Endothelial cell of umbilical vein (primary cell): ENCODE measurements around the gene RALB. TPM values are rescaled to one million over a fixed set of nuclear protein-coding genes. Genes with fewer than 3 reads are reported as not detected.

ENCODE experiments used
- BruUV-seq: library from RNA; stranded (reverse); fragments of 400-500 nt; replicated peaks from 2 replicates; lab custom pipeline; 2021; lab: Mats Ljungman, UMichigan
- CTCF ChIA-PET: fragments of 300-600, 350-600 bp; sonication (Branson Sonifier 250); formaldehyde crosslinking; loops from one replicate; lab custom pipeline; 2021; ENCODE audit warnings: antibody characterized with exemption, inconsistent platforms; lab: Charles Lee
- POLR2A ChIA-PET: fragments of 300-600, 350-600 bp; sonication (Branson Sonifier 250); formaldehyde crosslinking; loops from one replicate; lab custom pipeline; 2021; ENCODE audit warnings: antibody characterized with exemption, inconsistent platforms; lab: Charles Lee
- DNase-seq: peaks from one replicate; pipeline ENCODE4 v3.0.0-alpha.2; 2011; ENCODE audit warnings: low read depth, low spot score
- FAIRE-seq: peaks from 2 replicates; lab custom pipeline; 2011; peaks lifted over from hg19 to GRCh38; lab: Jason Lieb, UNC
- H2AFZ ChIP-seq: 2 replicates; pipeline ENCODE4 v1.6.0; 2012; ENCODE audit warnings: low read depth, low read length, control low read depth, inconsistent platforms
- H3K27ac ChIP-seq: 2 replicates; pipeline ENCODE4 v1.5.1; 2011; ENCODE audit warnings: low read depth, mild to moderate bottlenecking, control low read depth, low read length, moderate library complexity; ENCODE audit not compliant: insufficient read depth
- H3K27me3 ChIP-seq, 2 experiments: 2 replicates each; pipeline versions ENCODE4 v1.6.0 to v1.6.1; 2011; ENCODE audit warnings: low read length in 2 of 2, mixed read lengths in 1 of 2; ENCODE audit not compliant: control insufficient read depth in 2 of 2, insufficient read depth in 2 of 2
- H3K36me3 ChIP-seq, 2 experiments: 2 replicates in 1 of 2; 3 replicates in 1 of 2; pipeline ENCODE4 v1.5.1; 2011; ENCODE audit warnings: low read length in 2 of 2, mild to moderate bottlenecking in 1 of 2, moderate library complexity in 1 of 2; ENCODE audit not compliant: control insufficient read depth in 2 of 2, insufficient read depth in 2 of 2; ENCODE audit errors: extremely low read depth in 1 of 2
- H3K4me1 ChIP-seq: 3 replicates; pipeline ENCODE4 v1.5.1; 2011; ENCODE audit warnings: mild to moderate bottlenecking, low read length; ENCODE audit not compliant: control insufficient read depth, insufficient read depth; ENCODE audit errors: extremely low read depth
- H3K4me2 ChIP-seq: 2 replicates; pipeline ENCODE4 v1.6.1; 2011; ENCODE audit warnings: low read length, control low read depth, mixed read lengths; ENCODE audit not compliant: insufficient read depth
- H3K4me3 ChIP-seq, 3 experiments: fragments of 200-600 bp in 1 of 3; sonication (generic), shearing (Covaris generic) in 1 of 3; replicated peaks in 1 of 3; 2 replicates each; pipeline ENCODE4 v1.5.1; 2011 to 2016; ENCODE audit warnings: control low read depth in 3 of 3, low read length in 3 of 3, mild to moderate bottlenecking in 2 of 3, inconsistent platforms in 1 of 3, low read depth in 1 of 3, moderate library complexity in 1 of 3; ENCODE audit not compliant: insufficient read depth in 1 of 3
- H3K79me2 ChIP-seq: 2 replicates; pipeline ENCODE4 v1.6.0; 2012; ENCODE audit warnings: low read length, inconsistent platforms; ENCODE audit not compliant: control insufficient read depth, insufficient read depth
- H3K9ac ChIP-seq: replicated peaks from 2 replicates; pipeline ENCODE3; 2011; ENCODE audit warnings: low read length, control low read depth; ENCODE audit not compliant: insufficient read depth; ENCODE audit errors: extremely low read depth
- H3K9me1 ChIP-seq: replicated peaks from 3 replicates; pipeline ENCODE4 v1.6.0; 2011; ENCODE audit warnings: mild to moderate bottlenecking, low read length; ENCODE audit not compliant: control insufficient read depth, insufficient read depth; ENCODE audit errors: extremely low read depth
- H3K9me3 ChIP-seq: replicated peaks from 2 replicates; pipeline ENCODE4 v1.5.1; 2012; ENCODE audit warnings: low read length, inconsistent platforms; ENCODE audit not compliant: control insufficient read depth, insufficient read depth
- H4K20me1 ChIP-seq: replicated peaks from 2 replicates; pipeline ENCODE3; 2011; ENCODE audit warnings: mild to moderate bottlenecking, low read length; ENCODE audit not compliant: control insufficient read depth, insufficient read depth; ENCODE audit errors: extremely low read depth
- CTCF ChIP-seq, 2 donors: IDR thresholded peaks; 1 replicate in 1 of 2; 2 replicates in 1 of 2; pipeline ENCODE4 v1.5.1; 2011; ENCODE audit warnings: low read length in 2 of 2, mild to moderate bottlenecking in 2 of 2, moderate library complexity in 2 of 2, control low read depth in 1 of 2, inconsistent platforms in 1 of 2, low read depth in 1 of 2; ENCODE audit not compliant: insufficient read depth in 1 of 2; ENCODE audit errors: extremely low read depth in 1 of 2
- EZH2 ChIP-seq: IDR thresholded peaks from 2 replicates; pipeline ENCODE4 v1.6.1; 2012; ENCODE audit warnings: borderline replicate concordance, low read depth, mild to moderate bottlenecking, moderate library complexity, low read length, inconsistent platforms; ENCODE audit not compliant: severe bottlenecking
- FOS ChIP-seq: IDR thresholded peaks from 2 replicates; pipeline ENCODE4 v1.6.1; 2011; ENCODE audit warnings: mild to moderate bottlenecking, low read length, moderate library complexity, borderline replicate concordance; ENCODE audit not compliant: insufficient read depth
- GATA2 ChIP-seq: IDR thresholded peaks from 2 replicates; pipeline ENCODE4 v1.7.0; 2011; ENCODE audit warnings: low read depth, mild to moderate bottlenecking, moderate library complexity, mixed read lengths, low read length; ENCODE audit not compliant: insufficient read length, insufficient read depth
- JUN ChIP-seq: IDR thresholded peaks from 2 replicates; pipeline ENCODE4 v1.6.1; 2011; ENCODE audit warnings: borderline replicate concordance, low read depth; ENCODE audit not compliant: insufficient read length, insufficient read depth
- MYC ChIP-seq: IDR thresholded peaks from one replicate; pipeline ENCODE4 v1.6.1; 2011; ENCODE audit warnings: mild to moderate bottlenecking, low read depth, low read length
- POLR2A ChIP-seq: IDR thresholded peaks from 2 replicates; pipeline ENCODE4 v1.6.1; 2012; ENCODE audit warnings: low read depth, mild to moderate bottlenecking, control low read depth, low read length
- POLR2AphosphoS5 ChIP-seq: IDR thresholded peaks from 2 replicates; pipeline ENCODE4 v1.6.1; 2012; ENCODE audit warnings: low read depth, mild to moderate bottlenecking, control low read depth, low read length, moderate library complexity; ENCODE audit not compliant: insufficient read depth
- dilution Hi-C: fragments of 300-500 bp; cut with MboI; formaldehyde crosslinking; loops from one replicate; pipeline ENCODE4 v1.15.0; 2019; ENCODE audit warnings: low sequenced_read_pairs; ENCODE audit not compliant: extremely low pct_ligation_motif_present
- intact Hi-C: fragments of 100-400 bp; cut with micrococcal nuclease; formaldehyde crosslinking; loops from one replicate; pipeline ENCODE4 v1.10.0; 2022
- polyA plus RNA-seq, 4 experiments: library from polyadenylated mRNA; depleted of rRNA in 3 of 4; stranded (reverse) in 3 of 4; unstranded in 1 of 4; fragments of >200 nt; gene quantifications; 2 replicates each; pipeline versions ENCODE4 v1.2.1 to v1.2.3, GENCODE V29; 2011 to 2012; ENCODE audit warnings: missing spikeins in 1 of 4
- total RNA-seq: library from RNA; stranded (reverse); gene quantifications from 2 replicates; pipeline ENCODE4 v1.2.3, GENCODE V29; 2021
- TF ChIP-seq, protein P1 (sequence below): IDR thresholded peaks from 2 replicates; pipeline ENCODE4 v1.6.1; 2011; ENCODE audit not compliant: insufficient read depth, insufficient read length

Gene RALB
- total and polyA plus RNA-seq, 2 donors (not counting 3 experiments of a cell fraction or from before 2014, with no cell fraction given), result 105 to 115 TPM

GRCh38 chr2:120293096-120294007 lies 40.7 kb downstream of the RALB start:
- no peaks in the 10 kb centered on the region for H3K27me3 ChIP-seq
- H3K36me3 ChIP-seq, result peaks cover 19 to 41% of the 10 kb centered on the region in 2 experiments
- intact Hi-C loops (loop anchor here (5.0 kb wide), 1 partner anchor 71 kb away; the partner anchor contains the start of gene TMEM185B), dilution Hi-C loops (no loop called here)
- no peak overlapping the region for H3K9ac ChIP-seq
- no TSS peak for BruUV-seq
- CTCF ChIA-PET, result interaction anchor here (0.7 to 1.3 kb wide), 5 partner anchors 9 to 79 kb away, joined by 3 to 6 read pairs (median 3); no protein-coding TSS in a partner anchor
- no peaks in the 10 kb centered on the region for H4K20me1 ChIP-seq
- no peaks in the 10 kb centered on the region for H3K9me3 ChIP-seq
- TF ChIP-seq POLR2AphosphoS5, result no peak
- no peak for TF ChIP-seq MYC
- TF ChIP-seq POLR2A, result no peak
- TF ChIP-seq GATA2, result no peak
- no peak for TF ChIP-seq EZH2
- no peak for TF ChIP-seq FOS
- TF ChIP-seq JUN, result no peak
- no peak for TF ChIP-seq CTCF (IDR thresholded peaks at IDR 0.05; ENCODE audit: extremely low read depth in 1 of 2, insufficient read depth in 1 of 2, low read depth in 1 of 2, low read length in 2 of 2)
- TF ChIP-seq, protein P1, sequence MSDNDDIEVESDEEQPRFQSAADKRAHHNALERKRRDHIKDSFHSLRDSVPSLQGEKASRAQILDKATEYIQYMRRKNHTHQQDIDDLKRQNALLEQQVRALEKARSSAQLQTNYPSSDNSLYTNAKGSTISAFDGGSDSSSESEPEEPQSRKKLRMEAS, result no peak
- H3K4me2 ChIP-seq, result no peak overlapping the region
- H3K4me3 ChIP-seq, result no peak overlapping the region
- POLR2A ChIA-PET, result no interaction called here
- H2AFZ ChIP-seq, result no peak overlapping the region
- FAIRE-seq (no peak), DNase-seq (no peak)
- H3K27ac ChIP-seq, result no peak overlapping the region
- H3K79me2 ChIP-seq, result no peaks in the 10 kb centered on the region
- no peaks in the 10 kb centered on the region for H3K9me1 ChIP-seq
- peaks cover 14% of the 10 kb centered on the region for H3K4me1 ChIP-seq
